ENCODE results near the gene ACOX3.

Gene ACOX3

GRCh38 chr4:8355864-8356565, 84.5 kb downstream of the ACOX3 start:
- TF ChIP-seq, protein P1, sequence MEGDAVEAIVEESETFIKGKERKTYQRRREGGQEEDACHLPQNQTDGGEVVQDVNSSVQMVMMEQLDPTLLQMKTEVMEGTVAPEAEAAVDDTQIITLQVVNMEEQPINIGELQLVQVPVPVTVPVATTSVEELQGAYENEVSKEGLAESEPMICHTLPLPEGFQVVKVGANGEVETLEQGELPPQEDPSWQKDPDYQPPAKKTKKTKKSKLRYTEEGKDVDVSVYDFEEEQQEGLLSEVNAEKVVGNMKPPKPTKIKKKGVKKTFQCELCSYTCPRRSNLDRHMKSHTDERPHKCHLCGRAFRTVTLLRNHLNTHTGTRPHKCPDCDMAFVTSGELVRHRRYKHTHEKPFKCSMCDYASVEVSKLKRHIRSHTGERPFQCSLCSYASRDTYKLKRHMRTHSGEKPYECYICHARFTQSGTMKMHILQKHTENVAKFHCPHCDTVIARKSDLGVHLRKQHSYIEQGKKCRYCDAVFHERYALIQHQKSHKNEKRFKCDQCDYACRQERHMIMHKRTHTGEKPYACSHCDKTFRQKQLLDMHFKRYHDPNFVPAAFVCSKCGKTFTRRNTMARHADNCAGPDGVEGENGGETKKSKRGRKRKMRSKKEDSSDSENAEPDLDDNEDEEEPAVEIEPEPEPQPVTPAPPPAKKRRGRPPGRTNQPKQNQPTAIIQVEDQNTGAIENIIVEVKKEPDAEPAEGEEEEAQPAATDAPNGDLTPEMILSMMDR (IDR thresholded peaks at IDR 0.05; ENCODE audit: low read depth, low read length) = no peak
- H3K4me3 ChIP-seq (ENCODE audit: low read depth, low read length) = no peak overlapping the region

GRCh38 chr4:8355306-8355705, 85.2 kb downstream of the ACOX3 start:
- TF ChIP-seq, protein P1 (IDR thresholded peaks at IDR 0.05; ENCODE audit: low read depth, low read length) = no peak
- H3K4me3 ChIP-seq (ENCODE audit: low read depth, low read length) = no peak overlapping the region

GRCh38 chr4:8353912-8354453, 86.5 kb downstream of the ACOX3 start:
- TF ChIP-seq, protein P1 (IDR thresholded peaks at IDR 0.05; ENCODE audit: low read depth, low read length) = no peak
- no peak overlapping the region for H3K4me3 ChIP-seq (ENCODE audit: low read depth, low read length)

DNA sequence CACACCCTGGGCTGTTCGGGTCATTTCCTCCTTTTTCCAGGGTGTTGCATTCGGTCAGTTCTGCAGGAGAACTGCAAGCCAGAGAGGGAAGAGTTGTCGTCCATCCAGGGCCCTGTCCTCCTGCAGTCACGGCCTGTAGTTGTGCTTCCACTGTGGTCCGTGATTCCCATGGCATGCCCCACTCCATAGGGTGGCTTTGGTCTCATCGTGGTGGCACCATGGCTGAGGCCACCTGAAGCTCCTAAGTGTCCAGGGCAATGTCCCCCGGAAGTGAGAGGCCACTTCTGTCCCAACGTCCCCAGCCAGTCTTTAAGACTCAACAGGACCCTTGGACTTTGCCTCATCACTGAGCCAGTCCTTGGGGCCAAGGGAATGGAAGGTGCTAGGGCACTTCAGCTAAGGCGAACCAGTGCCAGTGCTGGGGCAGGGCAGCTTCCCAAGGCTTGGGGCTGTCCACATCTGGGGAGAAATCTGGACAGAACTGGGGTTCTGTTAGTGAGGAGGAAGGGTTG, 87.3 kb downstream of the ACOX3 start:
- TF ChIP-seq, protein P1 (IDR thresholded peaks at IDR 0.05; ENCODE audit: low read depth, low read length) = no peak
- H3K4me3 ChIP-seq (ENCODE audit: low read depth, low read length) = no peak overlapping the region

GRCh38 chr4:8352368-8353157, 88.0 kb downstream of the ACOX3 start:
- TF ChIP-seq, protein P1 (IDR thresholded peaks at IDR 0.05; ENCODE audit: low read depth, low read length) = no peak
- no peak overlapping the region for H3K4me3 ChIP-seq (ENCODE audit: low read depth, low read length)

DNA sequence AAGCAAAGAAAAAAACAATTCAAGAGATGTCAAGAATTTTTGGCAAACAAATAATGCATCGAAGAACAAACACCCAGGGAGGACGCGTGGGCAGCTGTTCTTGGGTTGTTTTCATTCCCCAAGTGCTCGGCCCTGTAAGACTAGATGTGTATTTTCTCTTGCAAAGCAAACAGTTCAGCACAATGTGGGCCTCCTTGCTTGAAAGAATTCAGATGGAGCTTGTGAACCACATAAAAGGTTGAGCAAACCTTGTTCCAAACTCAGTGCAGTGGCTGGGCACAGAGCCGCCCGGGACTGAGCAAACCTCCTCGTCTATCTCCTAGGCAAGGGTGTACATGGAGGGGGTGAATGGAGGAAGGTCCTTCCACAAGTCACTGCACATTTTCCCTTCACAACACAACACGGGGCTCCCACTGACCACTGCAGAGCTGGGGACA, 88.6 kb downstream of the ACOX3 start:
- TF ChIP-seq, protein P1 (IDR thresholded peaks at IDR 0.05; ENCODE audit: low read depth, low read length) = no peak
- no peak overlapping the region for H3K4me3 ChIP-seq (ENCODE audit: low read depth, low read length)
